Left cardiac atrium (tissue), 4 donors: ENCODE data around the gene TTC23. TPM values are rescaled to one million over a fixed set of nuclear protein-coding genes. Genes with fewer than 3 reads are reported as not detected.

Experiments used
- ATAC-seq, 2 donors: fragments of 200-7000 bp; cut with Tn5 transposase; one replicate each; pipeline ENCODE4 v1.9.1; 2020; ENCODE audit warnings: mild to moderate bottlenecking in 2 of 2, moderate library complexity in 2 of 2
- DNase-seq: peaks from one replicate; pipeline ENCODE4 v3.0.0-alpha.2; 2020
- intact Hi-C, 2 donors: fragments of 100-400 bp; cut with DNase I; formaldehyde crosslinking; loops; one replicate each; pipeline versions ENCODE4 v1.14.1 to v1.15.1; 2022 to 2023
- total RNA-seq, 2 donors: library from RNA; stranded (reverse); fragmentation: NEBNext Ultra II Directional; extraction: Animal tissue kit (Norgen Biotek cat#: 25700); gene quantifications; one replicate each; pipeline ENCODE4 v1.2.1, GENCODE V29; 2021
- donor health status: DM: no; HTN: yes; CAD: no.
- donor health status: DM: no; HTN: yes; CAD: no; lungs with severe emphysema.
- donor health status: DM: yes; HTN: yes; CAD: no.
- donor health status: Dilated cardiomyopathy.

TTC23 gene
- total RNA-seq, 2 donors from 2014 or later = 11.9 to 13.7 TPM

DNA sequence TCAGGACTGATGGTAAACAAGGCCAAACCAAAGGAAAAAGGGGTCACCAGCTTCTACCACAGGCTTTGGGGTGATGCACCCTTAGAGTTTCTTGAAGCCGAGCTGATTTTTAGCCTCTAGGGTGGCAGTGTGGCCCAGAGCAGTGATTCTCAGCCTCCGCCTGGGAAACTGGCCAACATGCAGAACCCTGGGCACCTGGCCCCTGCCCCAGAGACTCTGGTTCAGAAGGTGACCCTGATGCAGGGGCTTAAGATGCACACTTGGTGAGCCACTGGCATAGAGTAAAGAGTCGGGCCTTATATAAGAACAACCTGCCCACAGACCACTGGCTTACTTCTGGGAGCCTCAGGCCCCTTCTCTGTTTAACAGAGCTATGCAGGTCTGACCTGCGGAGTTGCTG, 100.0 kb downstream of the TTC23 start:
- no peak for ATAC-seq
- intact Hi-C loops = no loop called here
- no peak for DNase-seq

DNA sequence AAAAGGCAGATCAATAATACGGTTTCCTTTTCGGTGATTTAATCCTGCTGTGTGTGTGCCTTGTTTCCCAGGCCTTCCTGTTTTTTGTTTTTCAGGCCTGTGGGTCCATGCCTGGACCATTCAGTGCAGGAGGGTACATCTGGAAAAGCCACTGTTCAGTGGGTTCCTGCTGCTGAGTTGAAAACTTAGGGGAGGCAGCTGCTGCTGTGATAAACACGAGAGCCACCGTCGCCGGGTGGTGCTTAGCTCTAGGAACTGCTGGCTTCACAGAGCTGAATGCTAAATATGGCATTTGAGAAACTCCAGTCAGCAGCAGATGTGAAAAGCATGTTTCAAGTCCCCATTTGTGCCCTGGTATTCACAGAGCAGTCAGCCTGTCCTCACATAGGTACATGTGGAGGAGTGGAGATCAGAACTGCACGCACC, 100.5 kb downstream of the TTC23 start:
- ATAC-seq (peak; percentile 11 to 36), DNase-seq (no peak)
- intact Hi-C loops = no loop called here

DNA sequence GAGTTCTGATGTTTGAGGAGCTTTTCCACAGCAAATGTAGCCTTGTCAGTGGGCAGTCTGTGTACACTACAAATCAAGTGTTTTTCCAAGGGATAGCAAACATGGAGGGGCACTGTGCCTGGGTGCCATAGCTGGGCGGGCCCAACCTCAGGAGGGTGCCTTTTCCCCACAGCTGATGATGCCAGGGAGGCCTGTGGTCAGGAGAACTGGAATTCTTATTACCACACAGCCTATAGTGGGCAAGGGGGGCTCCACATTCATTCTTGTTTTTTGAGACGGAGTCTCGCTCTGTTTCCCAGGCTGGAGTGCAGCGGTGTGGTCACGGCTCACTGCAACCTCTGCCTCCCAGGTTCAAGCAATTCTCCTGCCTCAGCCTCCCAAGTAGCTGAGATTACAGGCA, 102.7 kb downstream of the TTC23 start:
- intact Hi-C loops = no loop called here
- DNase-seq = no peak
- ATAC-seq = no peak

DNA sequence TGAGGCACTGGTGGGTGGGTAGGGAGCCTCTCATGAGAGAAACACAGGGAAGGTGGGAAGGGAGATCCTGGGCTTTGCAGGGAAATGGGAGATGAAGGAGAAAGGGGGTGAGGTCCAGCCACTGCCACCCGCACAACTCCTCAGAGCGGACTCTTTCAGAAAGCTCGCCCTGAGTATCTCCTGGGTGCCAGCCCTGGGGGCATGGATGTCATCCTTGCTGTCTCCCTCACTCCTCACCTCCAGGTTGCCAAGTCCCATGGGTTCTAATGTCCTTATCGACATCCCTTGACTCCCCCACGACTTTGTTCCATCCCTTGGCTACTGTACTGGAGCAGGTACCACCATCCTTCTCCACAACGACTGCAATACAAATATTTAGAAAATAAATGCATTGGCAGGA, 103.6 kb downstream of the TTC23 start:
- ATAC-seq (no peak), DNase-seq (no peak)
- intact Hi-C loops = no loop called here

DNA sequence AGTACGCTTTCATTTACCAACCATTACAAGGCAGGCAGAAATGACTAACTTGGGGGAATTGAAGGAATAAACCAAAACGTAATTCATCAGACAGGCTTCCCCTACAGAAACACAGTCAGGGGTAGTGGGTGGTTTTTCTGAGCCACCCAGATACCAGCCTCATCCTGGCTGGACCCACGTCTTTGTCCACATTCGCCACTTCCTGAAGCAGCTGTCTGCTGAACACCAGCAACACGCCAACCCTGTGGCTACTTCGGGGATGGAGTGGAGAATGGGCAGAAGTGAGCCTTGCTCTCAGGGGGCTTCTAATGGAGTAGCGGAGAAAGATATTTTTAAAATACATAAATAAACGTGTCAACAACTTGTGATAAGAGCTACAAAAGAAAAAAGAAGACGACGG, 104.4 kb downstream of the TTC23 start:
- no peak for DNase-seq

DNA sequence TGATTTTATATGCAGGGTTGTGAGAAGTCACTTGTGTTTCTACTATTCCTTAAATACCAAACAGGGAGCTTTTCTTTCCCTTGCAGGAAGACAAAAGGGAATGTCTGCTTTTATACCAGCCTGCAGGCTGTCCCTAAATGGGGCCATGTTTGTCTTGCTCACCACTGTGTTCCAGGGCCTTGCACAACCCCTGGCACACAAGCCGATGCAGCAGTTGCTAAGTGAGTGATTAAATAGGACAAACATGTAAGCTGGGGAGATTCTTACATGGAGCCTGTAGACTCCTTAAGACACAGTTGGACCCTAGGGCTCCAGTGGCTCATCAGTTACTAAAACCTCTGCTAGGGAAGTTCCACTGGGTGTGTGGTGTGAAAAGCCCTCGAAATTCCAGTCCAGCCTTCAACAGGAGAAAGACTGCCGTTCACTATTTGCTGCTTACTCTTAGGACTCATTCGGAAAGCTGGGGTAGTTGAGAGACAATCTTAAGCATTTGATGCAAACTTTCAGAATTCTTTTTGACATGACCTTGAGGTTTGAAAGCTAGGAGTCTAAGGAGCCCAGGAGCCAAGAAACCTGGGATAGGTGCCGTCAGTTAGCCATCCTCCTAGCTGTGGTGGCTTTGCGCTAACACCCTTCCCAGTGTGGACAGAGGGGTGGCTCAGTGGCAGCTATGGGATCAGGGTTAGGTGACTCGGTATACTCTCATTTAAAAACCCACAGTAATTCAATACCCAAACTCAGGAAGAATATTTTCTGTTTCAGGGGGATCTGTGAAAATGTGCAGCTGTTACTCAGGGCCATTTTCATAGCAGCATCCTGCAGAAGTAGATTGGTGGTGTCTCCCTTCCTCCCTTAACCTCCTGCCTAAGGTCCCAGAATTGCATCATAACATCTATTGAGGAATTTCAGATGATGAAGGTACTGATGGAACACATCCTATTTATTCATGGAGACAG, 105.4 kb downstream of the TTC23 start:
- DNase-seq (peak; percentile 71), ATAC-seq (peak; percentile 69 to 77)
- intact Hi-C loops = no loop called here

More for the DNA sequence above, 104.4 kb downstream of the TTC23 start:
- no peak for ATAC-seq
- intact Hi-C loops = no loop called here

DNA sequence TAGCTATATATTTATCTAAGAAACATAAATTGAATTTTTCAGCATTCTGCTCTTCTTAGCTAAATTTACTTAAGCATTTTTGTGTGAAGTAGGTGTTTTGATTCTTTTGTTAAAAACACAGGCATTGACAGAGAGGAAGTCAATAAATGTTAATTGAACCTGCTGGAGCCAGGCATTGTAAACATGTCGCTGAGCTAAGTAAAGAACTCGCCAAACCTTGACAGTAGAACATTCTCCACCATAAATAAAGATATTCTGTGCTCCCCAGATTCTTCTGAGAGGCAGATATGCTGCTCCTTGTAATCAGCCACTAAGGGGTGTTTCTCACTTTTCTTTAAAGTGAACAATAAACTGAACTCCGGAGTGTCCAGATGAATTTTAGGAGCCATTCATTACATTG, 106.1 kb downstream of the TTC23 start:
- ATAC-seq = no peak
- no peak for DNase-seq
- intact Hi-C loops = no loop called here

DNA sequence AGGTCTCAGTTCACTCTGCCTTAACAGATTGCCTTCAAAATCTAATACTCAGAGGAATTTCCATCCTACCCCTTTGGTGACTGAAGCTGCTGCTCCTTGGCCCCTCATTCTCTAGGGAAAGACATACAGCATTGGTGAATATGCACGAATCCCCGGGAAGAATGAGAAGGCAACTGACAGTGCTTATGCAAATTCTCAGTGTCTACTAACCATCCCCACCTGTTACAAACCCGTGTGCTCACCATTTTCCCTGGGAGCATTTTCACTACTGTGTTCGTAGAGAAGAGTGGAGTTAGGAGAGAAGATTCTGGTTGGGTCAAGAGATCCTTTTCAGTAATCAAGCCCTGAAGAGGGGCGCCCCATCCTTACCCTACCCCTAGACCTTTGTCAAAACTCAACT, 106.8 kb downstream of the TTC23 start:
- intact Hi-C loops = no loop called here
- DNase-seq = no peak
- no peak for ATAC-seq

DNA sequence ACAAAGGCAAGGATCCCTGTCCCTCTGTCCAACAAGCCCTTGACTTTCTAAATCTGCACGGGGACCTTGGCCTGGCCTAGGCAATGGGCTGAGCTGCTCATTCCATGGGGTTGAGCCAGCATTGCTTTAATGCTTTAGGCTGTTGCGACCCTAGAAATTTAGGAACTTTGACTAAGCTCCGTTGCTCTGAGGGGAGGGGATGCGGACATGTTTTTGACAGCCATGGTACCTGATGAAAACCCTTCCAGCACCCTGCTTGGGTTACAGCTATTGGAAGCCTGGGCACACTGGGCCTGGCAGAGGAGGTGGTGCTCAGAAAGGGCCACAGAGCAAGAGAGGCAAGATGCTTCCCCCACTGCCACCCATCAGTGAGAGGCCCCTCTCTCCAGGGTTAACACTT, 107.4 kb downstream of the TTC23 start:
- no peak for ATAC-seq
- no peak for DNase-seq
- intact Hi-C loops = no loop called here

DNA sequence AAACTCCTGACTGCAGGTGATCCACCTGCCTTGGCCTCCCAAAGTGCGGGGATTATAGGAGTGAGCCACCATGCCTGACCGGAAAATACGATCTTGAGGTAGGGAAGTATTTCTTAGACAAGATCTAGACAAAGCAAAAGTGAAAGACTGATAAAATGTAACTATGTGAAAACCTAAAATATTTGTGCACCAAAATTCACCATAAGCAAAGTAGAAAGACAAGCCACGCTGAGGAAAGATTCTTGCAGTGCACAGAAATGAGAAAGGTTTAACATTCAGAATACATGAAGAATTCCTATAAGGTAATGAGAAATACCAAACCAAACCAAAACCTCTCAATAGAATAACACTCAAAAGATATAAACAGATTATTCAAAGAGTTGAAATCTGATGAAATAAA, 108.8 kb downstream of the TTC23 start:
- DNase-seq (no peak), ATAC-seq (no peak)
- intact Hi-C loops = no loop called here

DNA sequence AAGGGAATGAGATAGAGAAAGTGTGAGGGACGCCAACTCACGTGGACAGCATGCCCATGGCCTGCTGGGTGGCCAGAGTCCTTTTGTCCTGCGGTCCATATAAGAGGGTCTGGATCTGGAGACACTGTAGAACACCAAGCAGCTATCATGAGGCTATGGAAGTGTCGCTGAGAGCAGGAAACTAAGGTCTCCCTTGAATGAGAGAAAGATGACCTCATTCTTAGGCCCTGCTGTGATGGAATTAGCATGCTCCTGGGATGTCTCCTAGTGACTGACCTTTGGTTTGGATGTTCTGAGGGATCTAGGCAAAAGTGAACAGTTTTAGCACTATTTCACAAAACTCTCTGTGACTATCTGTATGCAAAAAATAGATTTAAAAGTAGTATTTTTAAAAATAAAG, 110.1 kb downstream of the TTC23 start:
- DNase-seq (no peak), ATAC-seq (peak; percentile 5 to 35)
- intact Hi-C loops = no loop called here

DNA sequence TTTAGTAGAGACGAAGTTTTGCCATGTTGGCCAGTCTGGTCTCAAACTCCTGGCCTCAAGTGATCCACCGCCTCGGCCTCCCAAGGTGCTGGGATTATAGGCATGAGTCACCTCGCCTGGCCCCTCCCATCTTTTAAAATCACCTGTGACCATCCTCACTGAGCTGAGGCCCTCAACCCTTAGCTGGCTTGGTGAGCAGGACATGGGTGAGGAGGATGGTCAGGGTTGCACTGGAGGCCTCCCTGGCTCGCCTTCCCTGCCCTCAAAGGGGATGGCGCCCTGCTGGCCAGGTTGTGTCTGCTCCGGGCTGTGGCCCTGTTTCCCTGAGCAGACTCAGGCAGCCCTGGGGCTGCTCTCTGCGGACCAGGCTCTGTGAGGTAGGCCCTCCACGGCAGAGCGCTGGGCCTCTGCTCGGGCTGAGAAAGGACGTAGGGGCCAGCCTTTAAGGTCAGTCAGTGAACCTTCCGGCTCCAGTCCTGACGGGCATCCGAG, 110.8 kb downstream of the TTC23 start:
- DNase-seq = no peak
- intact Hi-C loops = no loop called here
- ATAC-seq = no peak

DNA sequence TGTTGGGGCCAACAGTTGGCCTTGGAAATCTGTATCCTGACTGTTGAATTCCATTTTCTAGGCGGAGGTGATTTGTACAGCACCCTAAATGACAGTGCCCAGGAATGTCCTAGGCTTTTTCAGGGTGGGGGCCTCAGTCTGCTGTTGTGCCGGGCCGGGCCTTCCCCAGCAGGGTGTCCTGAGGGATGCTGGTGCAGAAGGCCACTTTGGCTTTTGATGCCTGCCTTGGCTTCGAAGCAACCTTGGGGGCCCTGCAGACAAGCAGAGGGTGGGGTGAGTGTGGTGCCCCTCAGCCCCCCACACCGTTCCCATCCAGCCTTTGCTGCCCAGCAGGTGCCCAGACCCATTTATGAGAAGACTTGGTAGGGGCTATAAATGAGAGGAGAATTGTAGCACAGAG, 111.5 kb downstream of the TTC23 start:
- no peak for ATAC-seq
- intact Hi-C loops = no loop called here

DNA sequence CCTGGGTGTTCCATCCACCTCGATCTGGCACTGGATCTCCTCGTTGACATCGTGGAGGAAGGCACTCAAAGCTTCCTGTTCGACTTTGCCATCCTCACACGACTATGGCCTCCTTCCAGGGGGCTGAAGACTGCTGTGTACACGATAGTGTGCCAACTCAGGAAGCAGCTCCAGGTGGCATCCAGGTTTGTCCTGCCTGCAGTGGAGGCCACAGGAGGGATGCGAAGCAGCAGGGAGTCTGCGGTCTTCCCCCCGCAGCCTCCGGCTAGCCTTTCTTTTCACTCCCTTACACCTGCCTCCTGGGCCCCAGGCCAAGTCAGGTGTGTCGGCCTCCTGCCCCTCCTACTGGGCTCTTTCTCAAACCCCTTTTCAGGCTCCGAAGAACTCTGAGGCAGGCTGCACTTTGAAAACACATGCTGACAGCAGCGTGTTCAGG, 112.3 kb downstream of the TTC23 start:
- DNase-seq = no peak
- intact Hi-C loops = no loop called here
- no peak for ATAC-seq

More for the DNA sequence above, 111.5 kb downstream of the TTC23 start:
- no peak for DNase-seq

DNA sequence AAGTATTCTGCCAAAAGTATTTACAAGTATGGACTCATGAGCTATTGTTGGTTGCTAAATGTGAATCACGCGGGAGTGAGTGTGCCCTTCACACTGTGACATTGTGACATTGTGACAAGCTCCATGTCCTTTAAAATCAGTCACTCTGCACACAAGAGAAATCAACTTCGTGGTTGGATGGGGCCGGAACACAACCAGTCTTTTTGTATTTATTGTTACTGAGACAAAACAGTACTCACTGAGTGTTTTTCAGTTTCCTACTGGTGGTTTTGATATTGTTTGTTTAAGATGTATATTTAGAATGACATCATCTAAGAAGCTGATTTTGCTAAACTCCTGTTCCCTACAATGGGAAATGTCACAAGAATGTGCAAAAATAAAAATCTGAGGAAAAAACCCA, 114.2 kb downstream of the TTC23 start:
- peak in 1 of 2 donors; percentile 16 for ATAC-seq
- DNase-seq = no peak
- intact Hi-C loops = no loop called here

DNA sequence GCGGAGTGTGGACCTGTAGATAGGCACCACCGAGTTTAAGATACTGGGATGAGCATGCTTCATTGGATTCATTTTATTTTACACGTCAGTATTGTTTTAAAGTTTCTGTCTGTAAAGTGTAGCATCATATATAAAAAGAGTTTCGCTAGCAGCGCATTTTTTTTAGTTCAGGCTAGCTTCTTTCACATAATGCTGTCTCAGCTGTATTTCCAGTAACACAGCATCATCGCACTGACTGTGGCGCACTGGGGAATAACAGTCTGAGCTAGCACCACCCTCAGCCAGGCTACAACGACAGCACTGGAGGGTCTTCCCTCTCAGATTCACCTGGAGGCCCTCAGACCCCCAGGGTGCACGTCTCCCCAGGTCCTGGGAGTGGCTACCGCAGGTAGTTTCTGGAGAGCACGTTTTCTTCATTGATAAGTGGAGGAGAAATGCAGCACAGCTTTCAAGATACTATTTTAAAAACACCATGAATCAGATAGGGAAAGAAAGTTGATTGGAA, 115.0 kb downstream of the TTC23 start:
- no peak for DNase-seq
- ATAC-seq = no peak
- intact Hi-C loops = no loop called here

DNA sequence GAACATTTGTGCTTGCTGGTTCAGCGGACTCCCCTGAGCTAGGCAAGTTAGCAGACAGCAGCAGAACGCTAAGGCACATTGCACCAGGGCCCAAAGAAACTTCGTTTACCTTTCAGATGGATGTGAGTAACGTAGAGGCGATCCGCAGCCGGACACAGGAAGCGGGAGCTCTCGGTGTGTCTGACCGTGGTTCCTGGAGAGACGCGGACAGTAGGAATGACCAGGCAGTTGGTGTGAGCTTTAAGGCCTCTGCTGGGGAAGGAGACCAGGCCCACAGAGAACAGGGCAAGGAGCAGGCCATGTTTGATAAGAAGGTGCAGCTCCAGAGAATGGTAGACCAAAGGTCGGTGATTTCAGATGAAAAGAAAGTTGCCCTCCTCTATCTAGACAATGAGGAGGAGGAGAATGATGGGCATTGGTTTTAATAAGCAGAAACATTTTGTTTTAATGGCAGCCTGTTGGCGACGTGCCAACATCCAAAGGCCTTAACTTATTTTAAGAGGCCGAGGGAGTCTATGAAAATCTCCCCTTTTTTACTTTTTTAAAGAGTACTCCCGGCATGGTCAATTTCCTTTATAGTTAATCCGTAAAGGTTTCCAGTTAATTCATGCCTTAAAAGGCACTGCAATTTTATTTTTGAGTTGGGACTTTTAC, 116.6 kb downstream of the TTC23 start:
- intact Hi-C loops = no loop called here
- ATAC-seq (no peak), DNase-seq (no peak)

DNA sequence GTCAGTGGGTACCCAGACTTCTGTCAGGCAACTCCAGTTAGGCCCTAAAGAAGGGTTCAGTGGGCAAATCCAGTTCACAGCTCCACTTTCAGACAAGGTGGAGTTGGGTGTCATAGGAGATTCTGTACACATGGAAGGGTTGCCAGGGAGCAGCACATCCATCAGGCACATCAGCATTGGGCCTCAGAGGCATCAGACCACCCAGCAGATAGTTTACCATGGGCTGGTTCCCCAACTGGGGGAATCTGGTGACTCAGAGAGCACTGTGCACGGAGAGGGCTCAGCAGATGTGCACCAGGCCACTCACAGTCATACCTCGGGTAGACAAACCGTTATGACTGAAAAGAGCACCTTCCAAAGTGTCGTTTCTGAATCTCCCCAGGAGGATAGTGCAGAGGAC, 117.3 kb downstream of the TTC23 start:
- DNase-seq (no peak), ATAC-seq (no peak)
- intact Hi-C loops = no loop called here

DNA sequence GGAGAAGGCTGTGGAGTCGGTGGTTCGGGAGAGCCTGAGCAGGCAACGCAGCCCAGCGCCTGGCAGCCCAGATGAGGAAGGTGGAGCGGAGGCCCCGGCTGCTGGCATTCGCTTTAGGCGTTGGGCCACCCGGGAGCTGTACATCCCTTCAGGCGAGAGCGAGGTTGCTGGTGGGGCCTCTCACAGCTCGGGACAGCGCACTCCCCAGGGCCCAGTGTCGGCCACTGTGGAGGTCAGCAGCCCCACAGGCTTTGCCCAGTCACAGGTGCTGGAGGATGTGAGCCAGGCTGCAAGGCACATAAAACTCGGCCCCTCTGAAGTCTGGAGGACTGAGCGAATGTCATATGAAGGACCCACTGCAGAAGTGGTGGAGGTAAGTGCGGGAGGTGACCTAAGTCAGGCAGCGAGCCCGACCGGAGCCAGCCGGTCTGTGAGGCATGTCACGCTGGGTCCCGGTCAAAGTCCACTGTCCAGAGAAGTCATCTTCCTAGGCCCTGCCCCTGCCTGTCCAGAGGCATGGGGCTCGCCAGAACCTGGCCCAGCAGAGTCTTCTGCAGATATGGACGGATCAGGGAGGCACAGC, 117.8 kb downstream of the TTC23 start:
- intact Hi-C loops = no loop called here

More for the DNA sequence above, 117.8 kb downstream of the TTC23 start:
- DNase-seq = no peak
- peak in 1 of 2 donors; percentile 11 for ATAC-seq
